SK-N-SH (cell line): ENCODE results near the gene RHOBTB3.

ENCODE experiments used
- CTCF ChIP-seq: fragments of 200-600 bp; sonication (generic); IDR thresholded peaks from 2 replicates; pipeline ENCODE4 v1.6.1; 2017; ENCODE audit warnings: antibody characterized with exemption, mild to moderate bottlenecking, moderate library complexity
- ELF1 ChIP-seq: IDR thresholded peaks from 2 replicates; pipeline ENCODE4 v1.4.0; 2012
- EP300 ChIP-seq, 2 experiments: IDR thresholded peaks; 2 replicates each; pipeline versions ENCODE4 v1.4.0 to v1.6.1; 2012; ENCODE audit warnings: borderline replicate concordance in 1 of 2, low read depth in 1 of 2, low read length in 1 of 2
- EZH2phosphoT487 ChIP-seq: fragments of 200-600 bp; sonication (generic); IDR thresholded peaks from 2 replicates; pipeline ENCODE4 v1.6.1; 2017; ENCODE audit warnings: low read depth, mixed run types, mild to moderate bottlenecking, antibody characterized with exemption, moderate library complexity, borderline replicate concordance
- FOSL2 ChIP-seq: IDR thresholded peaks from 2 replicates; pipeline ENCODE4 v1.4.0; 2012; ENCODE audit warnings: low read depth, mild to moderate bottlenecking, moderate library complexity, borderline replicate concordance
- FOXJ3 ChIP-seq: sonication (generic); formaldehyde crosslinking; IDR thresholded peaks from 2 replicates; pipeline ENCODE4 v1.5.1; 2020; ENCODE audit warnings: mild to moderate bottlenecking, missing genetic modification reagents
- MAX ChIP-seq: IDR thresholded peaks from 2 replicates; pipeline ENCODE4 v1.4.0; 2012; ENCODE audit warnings: low read depth
- POLR2AphosphoS5 ChIP-seq: IDR thresholded peaks from 2 replicates; pipeline ENCODE4 v1.6.1; 2012; ENCODE audit warnings: low read depth, low read length
- RAD21 ChIP-seq: IDR thresholded peaks from 2 replicates; pipeline ENCODE4 v1.6.1; 2012; ENCODE audit warnings: mild to moderate bottlenecking, low read length
- RFX5 ChIP-seq: IDR thresholded peaks from 2 replicates; pipeline ENCODE4 v1.6.1; 2012; ENCODE audit warnings: mild to moderate bottlenecking, improper control_type of control experiment, low read length
- SIN3A ChIP-seq: IDR thresholded peaks from 2 replicates; pipeline ENCODE4 v1.6.1; 2012; ENCODE audit warnings: low read depth, mild to moderate bottlenecking, low read length, moderate library complexity, borderline replicate concordance
- USF2 ChIP-seq: fragments of 150-350 bp; IDR thresholded peaks from 2 replicates; pipeline ENCODE4 v1.6.1; 2017; ENCODE audit warnings: antibody characterized with exemption, low read length, low read depth, borderline replicate concordance
- ZBTB33 ChIP-seq: IDR thresholded peaks from 2 replicates; pipeline ENCODE4 v1.4.0; 2012; ENCODE audit warnings: low read depth, borderline replicate concordance

GRCh38 chr5:95808686-95809413 is 77.7 kb downstream of the RHOBTB3 start:
- TF ChIP-seq FOSL2 (no peak), CTCF (no peak), EZH2phosphoT487 (no peak), USF2 (no peak), POLR2AphosphoS5 (no peak), MAX (no peak), SIN3A (no peak), RAD21 (no peak), ELF1 (no peak), ZBTB33 (no peak), FOXJ3 (CRISPR knock-in tag) (no peak), RFX5 (no peak), EP300 (IDR thresholded peaks at IDR 0.05; ENCODE audit: borderline replicate concordance in 1 of 2, low read depth in 1 of 2, low read length in 1 of 2) (no peak)
